ENCODE results near the gene FAM161A.
"Not testable (repeated sequence)": the region's sequence is repeated elsewhere in the genome, so short reads cannot be mapped to it uniquely, and the experiment has no call there.

FAM161A gene

DNA sequence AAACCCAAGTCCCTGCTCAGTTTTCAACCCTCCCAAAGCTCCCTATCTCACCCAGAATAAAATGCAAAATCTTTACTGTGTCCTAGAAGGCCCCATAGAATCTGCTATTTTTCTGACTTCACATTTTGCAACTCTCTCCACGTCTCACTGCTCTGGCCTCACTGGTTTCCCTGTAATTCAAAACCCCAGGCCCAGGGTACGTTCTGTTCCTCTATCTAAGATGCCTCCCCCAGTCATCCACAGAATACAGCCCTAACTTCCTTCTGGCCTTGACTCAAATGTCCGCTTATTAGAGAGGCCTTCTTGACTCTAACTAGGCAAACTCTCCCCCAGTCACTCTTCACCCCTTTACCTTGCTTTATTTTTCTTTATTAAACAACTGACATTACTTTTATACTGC is 42.0 kb downstream of the FAM161A start:
- Mint-ChIP-seq H3K27me3 (peaks cover 6% of the 10 kb centered on the region), H3K27ac (no peak overlapping the region), H3K9me3 (no peaks in the 10 kb centered on the region), H3K4me3 (no peak overlapping the region), H3K4me1 (no peaks in the 10 kb centered on the region), H3K36me3 (ENCODE audit: low read depth) (no peaks in the 10 kb centered on the region)
- no peak for ATAC-seq
- no peak for DNase-seq

GRCh38 chr2:61810203-61810602 is 43.7 kb downstream of the FAM161A start:
- not testable (repeated sequence) for DNase-seq; H3K9me3 Mint-ChIP-seq; H3K4me3 Mint-ChIP-seq; ATAC-seq; H3K36me3 Mint-ChIP-seq (ENCODE audit: low read depth); H3K4me1 Mint-ChIP-seq; H3K27me3 Mint-ChIP-seq; H3K27ac Mint-ChIP-seq

DNA sequence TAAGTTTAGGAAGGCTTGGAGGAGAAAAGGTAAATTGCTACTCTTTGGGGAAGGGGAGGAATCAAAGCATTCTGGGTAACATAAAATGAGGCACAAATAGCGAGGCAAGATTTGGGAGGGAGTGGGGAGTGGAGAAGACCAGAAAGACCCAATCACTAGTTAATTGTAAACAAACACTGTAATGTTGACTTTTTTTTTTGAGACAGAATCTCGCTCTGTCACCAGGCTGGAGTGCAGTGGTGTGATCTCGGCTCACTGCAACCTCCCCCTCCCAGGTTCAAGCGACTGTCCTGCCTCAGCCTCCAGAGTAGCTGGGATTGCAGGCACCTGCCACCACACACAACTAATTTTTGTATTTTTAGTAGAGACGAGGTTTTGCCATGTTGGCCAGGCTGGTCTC is 45.2 kb downstream of the FAM161A start:
- H3K27me3 Mint-ChIP-seq; H3K4me3 Mint-ChIP-seq; H3K4me1 Mint-ChIP-seq; H3K27ac Mint-ChIP-seq; H3K36me3 Mint-ChIP-seq (ENCODE audit: low read depth); H3K9me3 Mint-ChIP-seq; DNase-seq; ATAC-seq: not testable (repeated sequence)

DNA sequence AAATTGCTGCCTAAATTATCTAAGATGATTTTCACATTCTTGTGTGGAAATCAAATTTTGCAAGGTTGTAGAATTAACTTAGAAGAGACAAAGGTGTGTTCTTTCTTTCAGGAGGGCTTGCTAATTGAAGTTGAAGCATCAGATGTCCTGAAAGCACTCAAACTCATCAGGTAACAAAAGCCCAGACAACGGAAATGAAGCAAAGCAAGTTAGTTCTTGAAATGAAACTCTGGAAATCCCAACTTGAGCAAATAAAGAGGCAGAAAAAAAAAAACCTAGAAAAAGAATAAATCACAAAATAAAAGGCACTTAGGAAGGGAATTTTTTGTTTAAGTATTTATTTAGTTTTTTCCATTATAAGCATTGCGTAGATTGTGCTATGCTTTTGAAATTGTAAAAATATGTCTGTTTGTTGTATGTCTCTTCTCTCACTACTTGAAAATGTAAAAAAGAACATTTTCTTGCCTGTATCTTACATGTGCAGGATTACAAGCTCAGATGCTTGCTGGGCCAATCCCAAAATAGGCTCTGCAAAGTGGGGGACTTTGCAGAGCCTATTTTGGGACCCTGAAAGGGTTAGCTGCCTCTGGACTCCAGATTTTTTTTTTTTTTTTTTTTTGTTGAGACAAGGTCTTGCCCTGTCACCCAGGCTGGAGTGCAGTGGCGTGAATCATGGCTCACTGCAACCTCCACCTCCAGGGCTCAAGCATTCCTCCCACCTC is 46.7 kb downstream of the FAM161A start:
- Mint-ChIP-seq H3K36me3 (ENCODE audit: low read depth) (no peaks in the 10 kb centered on the region), H3K4me3 (no peak overlapping the region), H3K4me1 (no peaks in the 10 kb centered on the region), H3K27me3 (peaks cover 10% of the 10 kb centered on the region), H3K9me3 (no peaks in the 10 kb centered on the region), H3K27ac (no peak overlapping the region)
- no peak for ATAC-seq
- no peak for DNase-seq

DNA sequence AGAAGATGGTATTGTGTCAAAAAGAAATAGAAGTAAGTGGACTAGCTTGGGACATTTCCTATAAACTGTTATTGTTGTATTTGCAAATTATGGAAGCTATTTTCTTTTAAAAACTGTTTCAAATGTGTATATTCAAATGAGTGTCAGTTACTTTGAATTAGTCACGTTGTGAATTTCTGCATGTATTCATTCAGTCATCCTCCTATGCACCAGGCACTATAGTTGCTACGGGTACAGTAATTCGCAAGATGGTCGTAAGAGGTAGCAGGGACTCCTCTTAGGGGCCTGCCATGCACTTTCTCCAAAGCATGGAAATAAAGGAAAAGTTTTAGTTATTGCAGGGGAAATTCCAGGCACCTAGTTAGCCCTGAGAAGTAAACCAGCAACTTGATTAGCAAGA is 51.3 kb downstream of the FAM161A start:
- Mint-ChIP-seq H3K4me3 (no peak overlapping the region), H3K9me3 (no peaks in the 10 kb centered on the region), H3K4me1 (no peaks in the 10 kb centered on the region), H3K27ac (no peak overlapping the region), H3K27me3 (peaks cover 7% of the 10 kb centered on the region), H3K36me3 (ENCODE audit: low read depth) (no peaks in the 10 kb centered on the region)
- no peak for ATAC-seq
- DNase-seq: no peak

GRCh38 chr2:61799099-61799498 is 54.8 kb downstream of the FAM161A start:
- no peaks in the 10 kb centered on the region for H3K36me3 Mint-ChIP-seq (ENCODE audit: low read depth)
- DNase-seq: no peak

DNA sequence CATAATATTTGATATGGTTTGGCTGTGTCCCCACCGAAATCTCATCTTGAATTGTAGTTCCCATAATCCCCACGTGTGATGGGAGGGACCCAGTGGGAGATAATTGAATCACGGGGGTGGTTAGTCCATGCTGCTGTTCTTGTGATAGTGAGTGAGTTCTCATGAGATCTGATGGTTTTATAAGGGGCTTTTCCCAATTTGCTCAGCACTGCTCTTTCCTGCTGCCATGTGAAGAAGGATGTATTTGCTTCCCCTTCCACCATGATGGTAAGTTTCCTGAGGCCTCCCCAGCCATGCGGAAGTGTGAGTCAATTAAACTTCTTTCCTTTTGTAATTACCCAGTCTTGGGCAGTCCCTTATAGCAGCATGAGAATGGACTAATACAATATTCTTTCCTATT is 56.4 kb downstream of the FAM161A start:
- DNase-seq; H3K27me3 Mint-ChIP-seq; ATAC-seq; H3K9me3 Mint-ChIP-seq; H3K27ac Mint-ChIP-seq; H3K4me3 Mint-ChIP-seq; H3K36me3 Mint-ChIP-seq (ENCODE audit: low read depth); H3K4me1 Mint-ChIP-seq: not testable (repeated sequence)

More at GRCh38 chr2:61799099-61799498, 54.8 kb downstream of the FAM161A start:
- no peaks in the 10 kb centered on the region for H3K9me3 Mint-ChIP-seq
- H3K27me3 Mint-ChIP-seq: peaks cover 5% of the 10 kb centered on the region
- no peak overlapping the region for H3K27ac Mint-ChIP-seq
- no peak overlapping the region for H3K4me3 Mint-ChIP-seq
- ATAC-seq: no peak
- no peaks in the 10 kb centered on the region for H3K4me1 Mint-ChIP-seq

DNA sequence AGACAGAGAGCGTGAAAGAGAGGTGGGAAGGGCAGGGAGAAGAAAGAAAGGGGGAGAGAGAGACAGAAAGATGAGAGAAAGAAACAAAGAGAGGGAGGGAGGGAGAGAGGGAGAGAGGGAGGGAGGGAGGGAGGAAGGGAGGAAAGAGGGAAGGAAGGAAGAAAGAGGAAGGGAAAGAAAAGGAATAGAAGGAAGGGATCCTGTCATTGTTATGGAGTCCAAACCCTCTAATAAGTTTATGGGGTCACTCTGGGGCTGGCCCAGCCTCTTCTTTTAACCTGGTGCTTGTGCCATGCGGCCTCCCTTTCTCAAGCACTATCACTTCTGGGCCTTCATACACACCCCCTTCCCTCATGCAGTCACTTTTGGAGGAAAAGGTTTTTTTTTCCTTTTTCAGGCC is 58.5 kb downstream of the FAM161A start:
- Mint-ChIP-seq H3K4me3 (no peak overlapping the region), H3K9me3 (no peaks in the 10 kb centered on the region), H3K27me3 (peaks cover 11% of the 10 kb centered on the region), H3K27ac (no peak overlapping the region), H3K4me1 (peaks cover 7% of the 10 kb centered on the region), H3K36me3 (ENCODE audit: low read depth) (no peaks in the 10 kb centered on the region)
- DNase-seq: no peak
- ATAC-seq: no peak

DNA sequence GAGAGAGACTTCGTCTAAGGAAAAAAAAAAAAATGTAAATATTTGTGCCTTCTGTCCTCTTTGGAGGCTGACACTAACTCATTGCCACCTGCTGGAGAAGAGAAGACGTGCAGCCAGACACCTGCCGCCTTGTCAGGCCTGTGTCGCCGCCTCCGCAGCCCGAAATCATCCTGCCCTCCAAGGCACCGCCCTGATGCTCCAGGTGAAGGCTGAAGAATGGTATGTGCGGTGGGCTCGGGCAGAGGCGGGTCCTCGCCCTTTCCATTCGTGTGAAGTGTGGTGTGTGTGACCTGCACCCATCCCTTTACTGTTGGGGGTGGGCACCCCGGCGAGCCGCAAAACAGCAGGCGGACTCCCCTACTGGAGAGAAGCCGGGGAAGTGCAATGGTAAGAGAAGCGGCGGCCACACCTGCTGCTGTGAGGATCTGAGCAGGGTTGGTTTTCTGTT is 60.4 kb downstream of the FAM161A start:
- DNase-seq (peak; percentile 79), ATAC-seq (peak; percentile 95)
- Mint-ChIP-seq H3K4me1 (peaks cover 7% of the 10 kb centered on the region), H3K9me3 (no peaks in the 10 kb centered on the region), H3K36me3 (ENCODE audit: low read depth) (no peaks in the 10 kb centered on the region), H3K27me3 (peaks cover 11% of the 10 kb centered on the region), H3K27ac (no peak overlapping the region), H3K4me3 (peak overlapping the region; percentile 51)

DNA sequence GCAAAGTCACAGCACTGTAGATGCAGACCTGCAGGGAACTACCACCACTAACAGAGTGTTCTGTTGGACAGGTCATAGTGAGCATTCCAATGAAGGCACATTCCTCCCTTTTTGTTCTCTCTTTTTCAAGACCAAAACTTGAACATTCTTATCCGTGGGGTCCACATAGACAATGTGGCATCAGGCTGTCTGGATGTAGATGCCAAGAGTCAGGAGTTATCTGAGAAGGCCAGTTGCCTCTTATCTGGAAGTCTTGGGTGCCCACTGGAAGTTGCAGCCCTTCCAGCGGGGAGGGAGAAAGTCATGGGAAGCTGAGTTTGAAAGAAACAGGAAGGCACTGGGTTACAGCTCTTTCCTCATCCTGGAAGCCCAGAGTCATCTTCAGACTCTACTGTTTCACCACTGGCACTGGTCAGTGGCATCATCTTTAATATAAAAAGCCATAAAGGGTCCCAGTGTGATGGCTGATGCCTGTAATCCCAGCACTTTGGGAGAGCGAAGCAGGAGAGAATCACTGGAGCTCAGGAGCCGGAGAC is 61.4 kb downstream of the FAM161A start:
- DNase-seq (no peak), ATAC-seq (no peak)
- Mint-ChIP-seq H3K36me3 (ENCODE audit: low read depth) (no peaks in the 10 kb centered on the region), H3K9me3 (no peaks in the 10 kb centered on the region), H3K4me1 (peaks cover 7% of the 10 kb centered on the region), H3K27ac (no peak overlapping the region), H3K4me3 (no peak overlapping the region), H3K27me3 (peaks cover 11% of the 10 kb centered on the region)

DNA sequence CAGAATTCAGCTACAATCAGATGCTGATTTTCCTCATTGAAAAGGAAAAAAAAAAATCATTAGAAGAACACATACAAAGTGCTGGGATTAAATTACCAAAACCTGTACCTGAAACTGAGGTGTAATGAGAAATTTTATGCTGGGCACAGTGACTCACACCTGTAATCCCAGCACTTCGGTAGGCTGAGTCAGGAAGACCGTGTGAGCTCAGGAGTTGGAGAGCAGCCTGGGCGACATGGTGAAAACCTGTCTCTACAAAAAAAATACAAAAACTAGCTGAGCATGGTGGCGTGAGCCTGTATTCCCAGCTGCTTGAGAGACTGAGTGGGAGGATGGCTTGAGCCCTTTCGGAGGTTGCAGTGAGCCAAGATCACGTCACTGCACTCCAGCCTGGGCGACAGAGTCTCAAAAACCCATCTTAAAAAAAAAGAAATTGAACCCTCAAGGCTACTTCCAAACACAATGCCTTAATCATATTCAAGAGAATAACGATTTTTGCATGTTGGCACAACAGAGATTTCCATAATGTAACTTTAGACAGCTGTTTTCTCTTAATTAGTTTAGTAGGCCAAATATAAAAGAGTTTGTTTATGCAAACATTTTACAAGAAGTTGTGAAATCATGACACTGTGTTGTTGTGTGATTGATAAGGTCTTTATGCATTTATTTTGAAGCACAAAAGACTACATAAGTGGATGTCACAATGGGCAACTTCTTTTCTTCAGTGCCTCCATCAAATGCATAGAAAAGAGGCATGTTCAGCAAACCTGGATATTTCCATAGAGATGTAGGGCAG is 63.9 kb downstream of the FAM161A start:
- H3K36me3 Mint-ChIP-seq (ENCODE audit: low read depth): no peaks in the 10 kb centered on the region
- H3K27me3 Mint-ChIP-seq: peaks cover 12% of the 10 kb centered on the region
- H3K4me1 Mint-ChIP-seq: peaks cover 7% of the 10 kb centered on the region
- no peak for DNase-seq
- H3K4me3 Mint-ChIP-seq: no peak overlapping the region
- H3K27ac Mint-ChIP-seq: no peak overlapping the region
- no peak for ATAC-seq
- H3K9me3 Mint-ChIP-seq: no peaks in the 10 kb centered on the region

GRCh38 chr2:61787941-61788563 is 65.8 kb downstream of the FAM161A start:
- Mint-ChIP-seq H3K27me3 (peaks cover 4% of the 10 kb centered on the region), H3K9me3 (no peaks in the 10 kb centered on the region), H3K4me3 (no peak overlapping the region), H3K27ac (no peak overlapping the region), H3K4me1 (no peaks in the 10 kb centered on the region), H3K36me3 (ENCODE audit: low read depth) (no peaks in the 10 kb centered on the region)
- ATAC-seq (no peak), DNase-seq (no peak)

DNA sequence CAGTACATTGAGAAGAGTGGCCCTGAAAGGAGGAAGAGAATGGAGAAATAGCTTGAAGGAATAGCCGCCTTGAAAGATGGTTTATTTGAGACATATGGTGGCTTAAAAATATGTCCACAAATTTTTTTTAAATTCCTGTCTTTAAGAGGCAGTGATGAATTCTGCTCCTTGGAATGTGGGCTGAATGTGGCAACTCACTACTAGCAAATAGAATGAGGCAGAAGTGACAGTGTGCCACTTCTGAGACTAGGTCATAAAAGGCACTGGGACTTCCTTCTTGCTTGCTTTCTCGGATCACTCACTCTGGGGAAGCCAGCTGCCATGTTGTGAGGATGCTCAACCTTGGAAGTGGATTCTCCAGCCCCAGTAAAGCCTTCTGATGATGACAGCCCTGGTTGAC is 67.0 kb downstream of the FAM161A start:
- no peak for DNase-seq
- Mint-ChIP-seq H3K9me3 (no peaks in the 10 kb centered on the region), H3K4me3 (no peak overlapping the region), H3K27me3 (peaks cover 3% of the 10 kb centered on the region), H3K36me3 (ENCODE audit: low read depth) (no peaks in the 10 kb centered on the region), H3K27ac (no peak overlapping the region), H3K4me1 (no peaks in the 10 kb centered on the region)
- no peak for ATAC-seq

DNA sequence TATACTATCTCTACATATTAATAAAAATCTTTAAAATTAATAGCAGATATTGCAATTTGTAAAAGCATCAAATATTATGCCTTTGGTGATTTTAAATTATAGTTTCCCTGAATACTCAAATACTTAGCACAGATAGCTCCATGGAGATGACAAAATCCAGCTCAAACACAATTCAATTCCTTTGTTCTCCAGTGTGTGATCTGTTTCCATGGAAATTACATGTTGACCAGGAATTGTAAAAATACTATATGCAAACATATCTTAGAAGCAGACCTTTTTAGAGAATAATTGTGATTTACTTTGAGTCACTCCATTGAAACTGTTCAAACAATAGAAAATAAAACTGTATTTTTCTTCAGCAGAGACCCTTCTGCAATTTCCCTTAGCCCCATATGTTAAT is 68.3 kb downstream of the FAM161A start:
- H3K27ac Mint-ChIP-seq: no peak overlapping the region

DNA sequence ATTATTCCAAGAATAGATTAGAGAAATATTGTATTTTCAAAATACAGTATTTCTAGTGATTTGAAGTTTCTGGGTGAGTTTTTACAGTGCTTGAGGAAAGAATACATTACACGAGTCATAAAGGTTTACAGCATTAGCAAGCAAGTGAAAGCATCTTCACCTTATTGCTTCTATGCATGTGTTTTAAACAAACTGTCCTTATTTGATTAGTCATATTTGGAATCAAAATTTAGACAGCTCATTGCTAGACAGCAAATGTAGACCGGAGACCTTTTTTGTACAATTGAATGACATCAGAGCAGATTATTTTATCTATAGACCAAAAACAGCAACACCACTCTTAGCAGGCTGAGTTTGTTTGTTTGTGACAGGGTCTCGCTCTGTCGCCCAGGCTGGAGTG is 69.2 kb downstream of the FAM161A start:
- Mint-ChIP-seq H3K4me3 (no peak overlapping the region), H3K9me3 (peaks cover 9% of the 10 kb centered on the region), H3K27ac (no peak overlapping the region), H3K27me3 (peaks cover 12% of the 10 kb centered on the region), H3K36me3 (ENCODE audit: low read depth) (no peaks in the 10 kb centered on the region), H3K4me1 (no peaks in the 10 kb centered on the region)
- no peak for ATAC-seq
- DNase-seq: no peak

More for the DNA sequence above, 68.3 kb downstream of the FAM161A start:
- Mint-ChIP-seq H3K4me1 (no peaks in the 10 kb centered on the region), H3K9me3 (peaks cover 5% of the 10 kb centered on the region), H3K36me3 (ENCODE audit: low read depth) (no peaks in the 10 kb centered on the region), H3K4me3 (no peak overlapping the region), H3K27me3 (peaks cover 10% of the 10 kb centered on the region)
- ATAC-seq (no peak), DNase-seq (no peak)
